DOHH2 (cell line): ENCODE results near the gene BLOC1S5.

ENCODE experiments used
- H3F3A ChIP-seq: fragments of 200-600 bp; sonication (generic), shearing (Covaris generic); 2 replicates; pipeline ENCODE4 v1.6.0; 2016; ENCODE audit warnings: antibody characterized with exemption, mild to moderate bottlenecking; ENCODE audit not compliant: control insufficient read depth, insufficient read depth
- H3K27ac ChIP-seq: fragments of 200-600 bp; sonication (generic); 2 replicates; pipeline ENCODE4 v1.5.1; 2014; ENCODE audit warnings: low read depth, mild to moderate bottlenecking, low read length, moderate library complexity
- H3K27me3 ChIP-seq: fragments of 200-600 bp; sonication (generic); 2 replicates; pipeline ENCODE4 v1.6.1; 2014; ENCODE audit warnings: mild to moderate bottlenecking, low read length, mixed read lengths; ENCODE audit not compliant: control insufficient read depth
- H3K36me3 ChIP-seq: fragments of 200-600 bp; sonication (generic); 2 replicates; pipeline ENCODE4 v1.6.1; 2014; ENCODE audit warnings: mild to moderate bottlenecking, low read length, moderate library complexity, mixed read lengths; ENCODE audit not compliant: control insufficient read depth
- H3K4me1 ChIP-seq: fragments of 200-600 bp; sonication (generic); 2 replicates; pipeline ENCODE4 v1.6.1; 2014; ENCODE audit warnings: mild to moderate bottlenecking, low read length, mixed read lengths; ENCODE audit not compliant: control insufficient read depth
- H3K4me2 ChIP-seq: fragments of 200-600 bp; sonication (generic); 2 replicates; pipeline ENCODE4 v1.6.0; 2014; ENCODE audit warnings: mild to moderate bottlenecking, low read length, moderate library complexity
- H3K4me3 ChIP-seq: fragments of 200-600 bp; sonication (generic); 2 replicates; pipeline ENCODE4 v1.5.1; 2014; ENCODE audit warnings: mild to moderate bottlenecking, low read length, mixed read lengths
- H3K79me2 ChIP-seq: fragments of 200-600 bp; sonication (generic); 2 replicates; pipeline ENCODE4 v1.6.1; 2014; ENCODE audit warnings: mild to moderate bottlenecking, low read length, mixed read lengths; ENCODE audit not compliant: control insufficient read depth
- H3K9me2 ChIP-seq: fragments of 200-600 bp; sonication (generic); replicated peaks from 2 replicates; pipeline ENCODE4 v1.6.1; 2014; ENCODE audit warnings: mild to moderate bottlenecking, low read length, mixed read lengths; ENCODE audit not compliant: control insufficient read depth
- H3K9me3 ChIP-seq: fragments of 200-600 bp; sonication (generic); 2 replicates; pipeline ENCODE4 v1.6.1; 2014; ENCODE audit warnings: antibody characterized with exemption, low read length, mixed read lengths; ENCODE audit not compliant: control insufficient read depth, insufficient read depth
- H4K20me1 ChIP-seq: fragments of 200-600 bp; sonication (generic); 2 replicates; pipeline ENCODE4 v1.6.0; 2014; ENCODE audit warnings: low read depth, mild to moderate bottlenecking, antibody characterized with exemption, low read length, moderate library complexity; ENCODE audit not compliant: control insufficient read depth, insufficient read depth
- CTCF ChIP-seq: fragments of 200-600 bp; sonication (generic); IDR thresholded peaks from one replicate; pipeline ENCODE4 v1.5.1; 2014; ENCODE audit warnings: antibody characterized with exemption, mild to moderate bottlenecking, low read depth, low read length; ENCODE audit not compliant: poor library complexity, severe bottlenecking
- EZH2phosphoT487 ChIP-seq: fragments of 200-600 bp; sonication (generic); IDR thresholded peaks from 2 replicates; pipeline ENCODE4 v1.6.1; 2017; ENCODE audit warnings: borderline replicate concordance, mild to moderate bottlenecking, antibody characterized with exemption, low read length, moderate library complexity, mixed read lengths

Gene BLOC1S5

DNA sequence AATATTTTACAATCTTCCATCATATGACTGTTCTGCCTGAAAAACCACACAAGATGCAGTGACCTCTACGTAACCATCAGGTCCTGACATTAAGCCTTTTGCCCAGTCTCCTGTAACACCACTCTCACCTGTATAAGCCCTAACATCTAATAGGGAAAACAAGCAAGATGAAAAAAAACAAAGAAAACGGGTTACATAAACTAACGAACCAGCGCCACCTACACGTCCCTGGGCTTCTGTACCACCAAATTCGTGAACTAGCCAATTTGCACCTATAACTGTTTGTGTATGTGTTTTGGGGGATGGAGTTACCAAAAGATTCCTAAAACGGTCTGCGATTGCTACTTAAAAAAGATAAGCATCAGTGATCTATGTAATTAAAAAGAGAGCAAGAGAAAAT is 70.2 kb downstream of the BLOC1S5 start:
- Histone ChIP-seq H3K79me2 (no peaks in the 10 kb centered on the region), H3K4me1 (no peaks in the 10 kb centered on the region), H3K36me3 (no peaks in the 10 kb centered on the region), H3K9me2 (no peaks in the 10 kb centered on the region), H3K4me2 (no peak overlapping the region), H3F3A (no peaks in the 10 kb centered on the region), H3K27me3 (no peaks in the 10 kb centered on the region), H3K27ac (no peak overlapping the region), H3K9me3 (no peaks in the 10 kb centered on the region), H4K20me1 (no peaks in the 10 kb centered on the region), H3K4me3 (no peak overlapping the region)
- no peak for TF ChIP-seq CTCF
- TF ChIP-seq EZH2phosphoT487, result no peak

- TF ChIP-seq EZH2phosphoT487 (no peak), CTCF (no peak)
- Histone ChIP-seq H3K36me3 (no peaks in the 10 kb centered on the region), H3K4me3 (no peak overlapping the region), H3K9me2 (no peaks in the 10 kb centered on the region), H3K27ac (no peak overlapping the region), H3K79me2 (no peaks in the 10 kb centered on the region), H3F3A (no peaks in the 10 kb centered on the region), H3K4me2 (no peak overlapping the region), H3K27me3 (no peaks in the 10 kb centered on the region), H3K9me3 (no peaks in the 10 kb centered on the region), H4K20me1 (no peaks in the 10 kb centered on the region), H3K4me1 (no peaks in the 10 kb centered on the region)
Measured at GRCh38 chr6:7993399-7993798, 70.8 kb downstream of the BLOC1S5 start.

- H3F3A ChIP-seq, result no peaks in the 10 kb centered on the region
- TF ChIP-seq EZH2phosphoT487 (no peak), CTCF (peak; percentile 39)
- no peaks in the 10 kb centered on the region for H3K9me2 ChIP-seq
- no peaks in the 10 kb centered on the region for H3K36me3 ChIP-seq
- H3K79me2 ChIP-seq, result no peaks in the 10 kb centered on the region
- H3K4me1 ChIP-seq, result no peaks in the 10 kb centered on the region
- H4K20me1 ChIP-seq, result no peaks in the 10 kb centered on the region
- H3K27ac ChIP-seq, result no peak overlapping the region
- no peak overlapping the region for H3K4me2 ChIP-seq
- H3K9me3 ChIP-seq, result no peaks in the 10 kb centered on the region
- H3K27me3 ChIP-seq, result no peaks in the 10 kb centered on the region
- H3K4me3 ChIP-seq, result no peak overlapping the region
Measured at GRCh38 chr6:7992002-7992815, 72.0 kb downstream of the BLOC1S5 start.
